ENCODE measurements around the gene TMEM202.

DNA sequence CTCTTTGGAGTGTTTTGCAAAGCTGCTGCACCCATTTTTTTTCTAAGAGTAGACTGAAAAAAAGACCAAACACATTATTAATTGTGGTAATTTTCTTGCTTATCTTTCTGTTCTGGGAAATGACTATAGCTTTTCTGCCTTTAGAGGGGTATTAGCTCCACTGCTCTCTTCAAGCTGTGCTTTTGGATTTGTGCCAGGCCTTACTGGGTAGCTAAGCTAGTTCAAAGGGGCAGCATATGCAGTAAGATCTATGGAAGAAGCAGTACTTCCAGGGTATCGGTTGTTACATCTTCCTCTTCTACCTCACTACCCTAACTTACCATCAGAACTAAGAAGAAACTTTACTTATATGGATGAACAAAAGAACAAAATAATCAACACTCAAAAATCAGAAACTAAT is 47.3 kb downstream of the TMEM202 start:
- TF ChIP-seq, protein P1, sequence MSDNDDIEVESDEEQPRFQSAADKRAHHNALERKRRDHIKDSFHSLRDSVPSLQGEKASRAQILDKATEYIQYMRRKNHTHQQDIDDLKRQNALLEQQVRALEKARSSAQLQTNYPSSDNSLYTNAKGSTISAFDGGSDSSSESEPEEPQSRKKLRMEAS (IDR thresholded peaks at IDR 0.05; ENCODE audit: low read depth, low read length): no peak
- TF ChIP-seq, protein P2, sequence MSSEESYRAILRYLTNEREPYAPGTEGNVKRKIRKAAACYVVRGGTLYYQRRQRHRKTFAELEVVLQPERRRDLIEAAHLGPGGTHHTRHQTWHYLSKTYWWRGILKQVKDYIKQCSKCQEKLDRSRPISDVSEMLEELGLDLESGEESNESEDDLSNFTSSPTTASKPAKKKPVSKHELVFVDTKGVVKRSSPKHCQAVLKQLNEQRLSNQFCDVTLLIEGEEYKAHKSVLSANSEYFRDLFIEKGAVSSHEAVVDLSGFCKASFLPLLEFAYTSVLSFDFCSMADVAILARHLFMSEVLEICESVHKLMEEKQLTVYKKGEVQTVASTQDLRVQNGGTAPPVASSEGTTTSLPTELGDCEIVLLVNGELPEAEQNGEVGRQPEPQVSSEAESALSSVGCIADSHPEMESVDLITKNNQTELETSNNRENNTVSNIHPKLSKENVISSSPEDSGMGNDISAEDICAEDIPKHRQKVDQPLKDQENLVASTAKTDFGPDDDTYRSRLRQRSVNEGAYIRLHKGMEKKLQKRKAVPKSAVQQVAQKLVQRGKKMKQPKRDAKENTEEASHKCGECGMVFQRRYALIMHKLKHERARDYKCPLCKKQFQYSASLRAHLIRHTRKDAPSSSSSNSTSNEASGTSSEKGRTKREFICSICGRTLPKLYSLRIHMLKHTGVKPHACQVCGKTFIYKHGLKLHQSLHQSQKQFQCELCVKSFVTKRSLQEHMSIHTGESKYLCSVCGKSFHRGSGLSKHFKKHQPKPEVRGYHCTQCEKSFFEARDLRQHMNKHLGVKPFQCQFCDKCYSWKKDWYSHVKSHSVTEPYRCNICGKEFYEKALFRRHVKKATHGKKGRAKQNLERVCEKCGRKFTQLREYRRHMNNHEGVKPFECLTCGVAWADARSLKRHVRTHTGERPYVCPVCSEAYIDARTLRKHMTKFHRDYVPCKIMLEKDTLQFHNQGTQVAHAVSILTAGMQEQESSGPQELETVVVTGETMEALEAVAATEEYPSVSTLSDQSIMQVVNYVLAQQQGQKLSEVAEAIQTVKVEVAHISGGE (CRISPR knock-in tag; IDR thresholded peaks at IDR 0.05): no peak
- TF ChIP-seq BHLHE40 (IDR thresholded peaks at IDR 0.05; ENCODE audit: borderline replicate concordance in 1 of 2, low read depth in 2 of 2, low read length in 1 of 2): no peak
- no peak for TF ChIP-seq EZH2 (IDR thresholded peaks at IDR 0.05; ENCODE audit: borderline replicate concordance, control insufficient read depth, low read depth, low read length)
- no peak for TF ChIP-seq SMC3 (IDR thresholded peaks at IDR 0.05; ENCODE audit: borderline replicate concordance, low read length)

Data from GM12878 (cell line).